Right ventricle myocardium inferior (tissue), 1 donor: ENCODE measurements around the gene SMIM36. TPM values are rescaled to one million over a fixed set of nuclear protein-coding genes. Genes with fewer than 3 reads are reported as not detected.
"Not testable (repeated sequence)": the region's sequence is repeated elsewhere in the genome, so short reads cannot be mapped to it uniquely, and the experiment has no call there.

ENCODE experiments used
- ATAC-seq: fragments of 200-7000 bp; cut with Tn5 transposase; one replicate; pipeline ENCODE4 v1.9.1; 2020; ENCODE audit warnings: mild to moderate bottlenecking, moderate library complexity
- DNase-seq: peaks from one replicate; pipeline ENCODE4 v3.0.0; 2021; ENCODE audit errors: missing footprints
- intact Hi-C: fragments of 100-400 bp; cut with DNase I; formaldehyde crosslinking; loops from one replicate; pipeline ENCODE4 v1.11.0; 2022
- total RNA-seq: library from RNA; stranded (reverse); fragmentation: NEBNext Ultra II Directional; extraction: Animal tissue kit (Norgen Biotek cat#: 25700); gene quantifications from one replicate; pipeline ENCODE4 v1.2.1, GENCODE V29; 2021
- donor health status: DM: no; HTN: yes; CAD: no; lungs with severe emphysema.

SMIM36 gene
- total RNA-seq, 1 donor from 2014 or later = not detected

DNA sequence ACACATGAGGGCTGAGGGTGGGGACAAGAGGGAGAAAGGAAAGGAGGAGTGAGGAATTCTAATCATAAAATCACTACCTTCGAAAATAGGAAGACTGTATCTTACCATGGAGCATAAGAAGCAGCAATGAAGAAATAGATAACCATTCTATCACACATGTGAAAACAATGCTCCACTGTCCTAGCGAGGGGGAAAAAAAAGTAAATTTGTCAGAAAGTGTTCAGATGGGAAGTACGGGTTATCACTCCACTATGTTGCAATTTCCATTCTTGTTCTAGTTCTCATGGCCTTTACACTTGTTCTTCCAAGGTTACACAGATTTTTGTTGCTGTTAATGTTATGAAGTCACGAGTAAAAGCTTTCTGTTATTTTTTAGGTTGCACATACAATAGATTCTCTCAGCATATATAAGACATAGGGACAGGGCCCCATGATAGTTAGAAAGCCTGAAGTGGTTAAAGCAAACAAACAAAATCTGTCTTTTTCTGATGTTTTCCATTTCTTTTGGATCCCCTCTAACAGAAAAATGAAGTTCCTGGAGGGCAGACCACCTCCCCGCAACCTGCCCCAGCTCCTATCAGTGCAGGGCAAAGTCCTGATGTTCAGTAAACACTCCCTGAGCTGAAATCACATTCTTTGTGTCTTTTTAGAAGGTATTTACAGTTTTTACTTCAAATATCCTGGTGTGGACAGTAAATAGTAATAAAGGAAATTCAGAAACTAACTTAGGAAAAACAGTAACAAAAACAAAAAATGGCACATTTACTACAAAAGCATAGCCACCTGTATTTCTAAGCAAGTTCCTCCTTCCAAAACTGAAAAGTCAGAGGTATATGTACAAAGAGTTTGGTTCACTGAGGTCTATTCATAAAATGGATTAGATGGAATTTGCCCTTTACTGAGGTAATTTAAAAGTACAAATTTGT is 103.3 kb downstream of the SMIM36 start:
- intact Hi-C loops = no loop called here
- DNase-seq (no peak), ATAC-seq (no peak)

DNA sequence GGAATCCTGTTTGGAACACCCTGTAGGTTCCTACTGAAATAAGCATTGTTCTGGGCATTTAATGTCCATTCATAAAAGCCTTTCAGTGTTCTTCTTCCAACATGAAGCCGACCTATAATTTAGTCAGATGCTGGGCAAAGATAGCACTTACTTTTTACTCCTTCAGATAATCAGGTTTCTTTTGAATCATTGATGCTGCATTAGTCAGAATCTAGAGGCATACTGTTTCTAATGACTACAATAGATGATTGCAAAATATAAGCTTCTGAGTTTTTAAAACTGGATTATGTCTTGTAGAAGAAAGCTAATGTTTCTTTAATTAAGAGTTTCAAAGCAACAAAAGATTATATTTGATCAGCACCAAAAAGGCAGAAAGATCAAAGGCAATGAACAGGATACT is 105.7 kb downstream of the SMIM36 start:
- ATAC-seq (no peak), DNase-seq (no peak)
- intact Hi-C loops = no loop called here

DNA sequence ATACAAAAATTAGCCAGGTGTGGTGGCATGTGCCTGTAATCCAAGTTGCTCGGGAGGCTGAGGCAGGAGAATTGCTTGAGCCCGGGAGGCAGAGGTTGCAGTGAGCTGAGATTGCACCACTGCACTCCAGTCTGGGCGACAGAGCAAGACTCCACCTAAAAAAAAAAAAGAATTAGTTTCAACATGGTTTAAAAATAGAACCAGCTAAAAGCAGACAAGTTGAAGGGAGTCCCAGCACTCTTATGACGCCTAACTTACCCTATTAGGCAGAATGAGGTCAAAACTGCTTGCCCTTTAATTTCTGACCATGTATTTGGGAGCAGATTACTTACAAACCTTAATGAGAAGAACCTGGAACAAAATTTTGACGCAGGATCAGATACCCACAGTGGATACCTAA is 107.1 kb downstream of the SMIM36 start:
- intact Hi-C loops, ATAC-seq, DNase-seq: not testable (repeated sequence)

DNA sequence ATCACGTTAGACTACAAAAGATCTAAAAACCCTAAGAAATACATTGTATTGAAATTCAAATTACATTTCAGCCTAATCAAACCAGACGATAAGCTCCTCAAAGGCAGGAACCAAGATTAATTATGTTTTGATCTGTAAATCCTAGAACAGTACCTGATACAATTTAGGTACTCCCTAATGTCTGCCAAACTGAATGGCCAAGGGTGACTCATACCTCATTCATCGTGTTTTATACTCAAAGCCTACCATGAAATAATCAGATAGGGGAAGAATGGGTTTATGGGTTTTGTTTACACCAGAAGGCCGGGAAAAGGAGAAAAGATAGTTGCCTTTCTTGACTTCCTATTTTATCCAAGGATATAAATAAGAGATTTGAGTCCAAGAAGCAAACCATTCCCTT is 108.9 kb downstream of the SMIM36 start:
- no peak for ATAC-seq
- intact Hi-C loops = no loop called here
- no peak for DNase-seq

Other genes starting within 250 kb of the SMIM36 start
- 35.7 TPM for gene HLF, start 246.5 kb downstream of the SMIM36 start, total RNA-seq
- gene MMD, start 89.6 kb downstream of the SMIM36 start, total RNA-seq = 15.1 TPM
- gene TMEM100, start 211.4 kb upstream of the SMIM36 start, total RNA-seq = 17.0 TPM
- gene PCTP, start 239.6 kb upstream of the SMIM36 start, total RNA-seq = 21.9 TPM